Measurements from ENCODE around the gene EIF2S1. TPM values are rescaled to one million over a fixed set of nuclear protein-coding genes. Genes with fewer than 3 reads are reported as not detected.
"Not testable (repeated sequence)": the region's sequence is repeated elsewhere in the genome, so short reads cannot be mapped to it uniquely, and the experiment has no call there.

Gene EIF2S1
- 108 and 152 TPM in 2 replicates for total RNA-seq

GRCh38 chr14:67359775-67360469 lies at the start of gene EIF2S1, which contains the start of gene ATP6V1D:
Gene EIF2S1, plus strand, starts transcription at chr14:67360328. Its CDS starts 4,440 bp downstream, at chr14:67364768.
Gene ATP6V1D, minus strand, starts transcription at chr14:67359804. Its CDS starts 106 bp downstream, at chr14:67359698.
- DNase-seq (ENCODE audit: extremely low read depth, low read depth, low spot score), result peak; percentile 95

- DNase-seq (ENCODE audit: extremely low read depth, low read depth, low spot score), result no peak
These were observed 48.3 kb upstream of the EIF2S1 start for GRCh38 chr14:67311868-67312267.

- DNase-seq (ENCODE audit: extremely low read depth, low read depth, low spot score), result no peak
These were observed 47.0 kb upstream of the EIF2S1 start for GRCh38 chr14:67313153-67313552.

GRCh38 chr14:67317822-67318221 lies 42.3 kb upstream of the EIF2S1 start:
- DNase-seq (ENCODE audit: extremely low read depth, low read depth, low spot score), result no peak

- no peak for DNase-seq (ENCODE audit: extremely low read depth, low read depth, low spot score)
These were observed 41.0 kb upstream of the EIF2S1 start for GRCh38 chr14:67319142-67319541.

GRCh38 chr14:67329666-67330065 lies 30.5 kb upstream of the EIF2S1 start:
- DNase-seq (ENCODE audit: extremely low read depth, low read depth, low spot score), result not testable (repeated sequence)

- no peak for DNase-seq (ENCODE audit: extremely low read depth, low read depth, low spot score)
These were observed 28.6 kb upstream of the EIF2S1 start for GRCh38 chr14:67331368-67332125.

- no peak for DNase-seq (ENCODE audit: extremely low read depth, low read depth, low spot score)
These were observed 27.7 kb upstream of the EIF2S1 start for GRCh38 chr14:67332468-67332867.

GRCh38 chr14:67335781-67336180 lies 24.3 kb upstream of the EIF2S1 start:
- no peak for DNase-seq (ENCODE audit: extremely low read depth, low read depth, low spot score)

- not testable (repeated sequence) for DNase-seq (ENCODE audit: extremely low read depth, low read depth, low spot score)
These were observed 18.9 kb upstream of the EIF2S1 start for GRCh38 chr14:67341231-67341630.

GRCh38 chr14:67343601-67344230 lies 16.4 kb upstream of the EIF2S1 start:
- no peak for DNase-seq (ENCODE audit: extremely low read depth, low read depth, low spot score)

GRCh38 chr14:67345583-67345982 lies 14.5 kb upstream of the EIF2S1 start:
- no peak for DNase-seq (ENCODE audit: extremely low read depth, low read depth, low spot score)

GRCh38 chr14:67352055-67352454 lies 8.1 kb upstream of the EIF2S1 start:
- DNase-seq (ENCODE audit: extremely low read depth, low read depth, low spot score), result no peak

- DNase-seq (ENCODE audit: extremely low read depth, low read depth, low spot score), result no peak
These were observed 2.8 kb upstream of the EIF2S1 start for GRCh38 chr14:67357186-67357968.

- DNase-seq (ENCODE audit: extremely low read depth, low read depth, low spot score), result no peak
These were observed 2.2 kb upstream of the EIF2S1 start for GRCh38 chr14:67357969-67358354.

GRCh38 chr14:67358924-67359774 lies 979 bp upstream of the EIF2S1 start:
- no peak for DNase-seq (ENCODE audit: extremely low read depth, low read depth, low spot score)

- DNase-seq (ENCODE audit: extremely low read depth, low read depth, low spot score), result no peak
These were observed 510 bp downstream of the EIF2S1 start for GRCh38 chr14:67360470-67361206.

- no peak for DNase-seq (ENCODE audit: extremely low read depth, low read depth, low spot score)
These were observed 5.3 kb downstream of the EIF2S1 start for GRCh38 chr14:67365476-67365875.

- DNase-seq (ENCODE audit: extremely low read depth, low read depth, low spot score), result no peak
These were observed 10.7 kb downstream of the EIF2S1 start for GRCh38 chr14:67370830-67371229.
